Endothelial cell (in vitro differentiated cells): Measurements from ENCODE around the gene ZNF823. TPM values are rescaled to one million over a fixed set of nuclear protein-coding genes. Genes with fewer than 3 reads are reported as not detected.

Source experiments
- DNase-seq: peaks from one replicate; pipeline ENCODE4 v3.0.0; 2021; ENCODE audit warnings: low spot score
- H3K27ac Mint-ChIP-seq: one replicate; pipeline ENCODE4 v1.8.0; 2021; ENCODE audit warnings: mixed read lengths, inconsistent platforms; ENCODE audit not compliant: unreplicated experiment
- H3K27me3 Mint-ChIP-seq: one replicate; pipeline ENCODE4 v1.8.0; 2021; ENCODE audit warnings: mild to moderate bottlenecking, moderate library complexity, mixed read lengths, inconsistent platforms; ENCODE audit not compliant: unreplicated experiment
- H3K36me3 Mint-ChIP-seq: one replicate; pipeline ENCODE4 v1.8.0; 2021; ENCODE audit warnings: mild to moderate bottlenecking, low read depth, mixed read lengths, inconsistent platforms; ENCODE audit not compliant: unreplicated experiment
- H3K4me1 Mint-ChIP-seq: one replicate; pipeline ENCODE4 v1.8.0; 2021; ENCODE audit warnings: mild to moderate bottlenecking, mixed read lengths, inconsistent platforms; ENCODE audit not compliant: unreplicated experiment
- H3K4me3 Mint-ChIP-seq: one replicate; pipeline ENCODE4 v1.8.0; 2021; ENCODE audit warnings: mild to moderate bottlenecking, mixed read lengths, inconsistent platforms; ENCODE audit not compliant: unreplicated experiment
- H3K9me3 Mint-ChIP-seq: one replicate; pipeline ENCODE4 v1.8.0; 2021; ENCODE audit warnings: mixed read lengths, inconsistent platforms; ENCODE audit not compliant: unreplicated experiment
- CTCF ChIP-seq: fragments of 200-600 bp; sonication (generic); IDR thresholded peaks from one replicate; pipeline ENCODE4 v1.5.0; 2021; ENCODE audit warnings: antibody characterized with exemption; ENCODE audit not compliant: unreplicated experiment
- total RNA-seq: library from RNA; stranded (reverse); fragmentation: NEBNext Ultra II Directional; extraction: Animal tissue kit (Norgen Biotek cat#: 25700); gene quantifications from one replicate; pipeline ENCODE4 v1.2.1, GENCODE V29; 2021; ENCODE audit not compliant: unreplicated experiment

Gene ZNF823
- total RNA-seq, 1 donor from 2014 or later, result 6.7 TPM

GRCh38 chr19:11766597-11767591 lies 28.1 kb upstream of the ZNF823 start, which contains the start of gene ZNF441:
Gene ZNF441 (plus strand): TSS chr19:11767000. CDS start chr19:11767194, 194 bp downstream.
- H3K36me3 Mint-ChIP-seq, result peaks cover 9% of the 10 kb centered on the region
- H3K4me3 Mint-ChIP-seq, result no peak within 1 kb of the TSS
- peaks cover 7% of the 10 kb centered on the region for H3K27me3 Mint-ChIP-seq
- peaks cover 32% of the 10 kb centered on the region for H3K9me3 Mint-ChIP-seq
- no peak for TF ChIP-seq CTCF
- no peak for DNase-seq
- H3K27ac Mint-ChIP-seq, result no peak within 1 kb of the TSS
- H3K4me1 Mint-ChIP-seq, result no peaks in the 10 kb centered on the region

GRCh38 chr19:11763611-11764010 lies 24.9 kb upstream of the ZNF823 start:
- TF ChIP-seq CTCF, result no peak
- Mint-ChIP-seq H3K27me3 (peaks cover 4% of the 10 kb centered on the region), H3K27ac (no peak overlapping the region), H3K4me1 (no peaks in the 10 kb centered on the region), H3K9me3 (peaks cover 29% of the 10 kb centered on the region), H3K4me3 (no peak overlapping the region), H3K36me3 (peaks cover 6% of the 10 kb centered on the region)
- DNase-seq, result no peak

- DNase-seq, result no peak
- H3K9me3 Mint-ChIP-seq, result peaks cover 25% of the 10 kb centered on the region
- H3K27me3 Mint-ChIP-seq, result peaks cover 2% of the 10 kb centered on the region
- H3K27ac Mint-ChIP-seq, result no peak overlapping the region
- no peak for TF ChIP-seq CTCF
- H3K36me3 Mint-ChIP-seq, result peaks cover 3% of the 10 kb centered on the region
- no peak overlapping the region for H3K4me3 Mint-ChIP-seq
- no peaks in the 10 kb centered on the region for H3K4me1 Mint-ChIP-seq
Observed at GRCh38 chr19:11763117-11763516, 24.4 kb upstream of the ZNF823 start.

DNA sequence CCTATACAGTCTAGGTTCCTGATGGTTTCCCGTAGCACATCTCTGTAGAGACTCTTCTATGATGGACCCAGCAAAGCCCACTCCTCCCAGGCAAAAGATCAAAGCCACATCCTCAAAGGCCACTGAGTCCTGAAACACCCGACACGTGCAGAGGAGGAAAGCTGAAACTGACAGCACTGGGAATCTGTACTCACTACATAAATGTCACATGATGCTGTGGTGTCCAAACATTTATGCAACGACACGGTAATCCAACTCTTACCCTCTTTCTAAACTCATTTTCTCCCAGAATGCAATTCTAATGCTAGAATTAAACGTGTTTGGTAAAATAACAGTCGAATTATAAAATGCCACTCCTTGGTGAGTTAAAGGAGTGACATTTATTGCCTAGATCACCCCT lies 21.1 kb upstream of the ZNF823 start:
- no peak for DNase-seq
- no peak for TF ChIP-seq CTCF
- H3K4me3 Mint-ChIP-seq, result no peak overlapping the region
- H3K4me1 Mint-ChIP-seq, result no peaks in the 10 kb centered on the region
- peaks cover 22% of the 10 kb centered on the region for H3K9me3 Mint-ChIP-seq
- no peaks in the 10 kb centered on the region for H3K27me3 Mint-ChIP-seq
- no peak overlapping the region for H3K27ac Mint-ChIP-seq
- no peaks in the 10 kb centered on the region for H3K36me3 Mint-ChIP-seq

GRCh38 chr19:11756965-11757364 lies 18.2 kb upstream of the ZNF823 start:
- Mint-ChIP-seq H3K4me1 (no peaks in the 10 kb centered on the region), H3K27ac (no peak overlapping the region), H3K9me3 (peaks cover 26% of the 10 kb centered on the region), H3K27me3 (no peaks in the 10 kb centered on the region), H3K36me3 (no peaks in the 10 kb centered on the region), H3K4me3 (no peak overlapping the region)
- no peak for DNase-seq
- TF ChIP-seq CTCF, result no peak
